H9 (cell line): Measurements from ENCODE around the gene SMARCC2. TPM values are rescaled to one million over a fixed set of nuclear protein-coding genes. Genes with fewer than 3 reads are reported as not detected.

Experiments
- DNase-seq: peaks from one replicate; pipeline ENCODE4 v3.0.0-alpha.2; 2017
- H2AFZ ChIP-seq: one replicate; pipeline ENCODE4 v1.6.1; 2013; ENCODE audit warnings: mild to moderate bottlenecking, low read length, control low read depth, moderate library complexity
- H2AK5ac ChIP-seq: 2 replicates; pipeline ENCODE4 v1.6.1; 2013; ENCODE audit warnings: low read length, control low read depth, mixed read lengths; ENCODE audit not compliant: insufficient read length
- H2BK120ac ChIP-seq: one replicate; pipeline ENCODE4 v1.6.1; 2013; ENCODE audit warnings: low read depth, mild to moderate bottlenecking, low read length, control low read depth, inconsistent platforms; ENCODE audit not compliant: poor library complexity, severe bottlenecking
- H2BK12ac ChIP-seq: 2 replicates; pipeline ENCODE4 v1.6.1; 2013; ENCODE audit warnings: low read length, control low read depth, mixed read lengths, low read depth; ENCODE audit not compliant: insufficient read length
- H2BK15ac ChIP-seq: 2 replicates; pipeline ENCODE4 v1.6.1; 2013; ENCODE audit warnings: low read depth, low read length, control low read depth
- H2BK20ac ChIP-seq: one replicate; pipeline ENCODE4 v1.6.1; 2013; ENCODE audit warnings: low read depth, mild to moderate bottlenecking, low read length, control low read depth, inconsistent platforms; ENCODE audit not compliant: poor library complexity, severe bottlenecking
- H2BK5ac ChIP-seq: 2 replicates; pipeline ENCODE4 v1.6.1; 2013; ENCODE audit warnings: low read length, control low read depth, mixed read lengths; ENCODE audit not compliant: insufficient read length
- H3K14ac ChIP-seq: 2 replicates; pipeline ENCODE4 v1.6.1; 2013; ENCODE audit warnings: low read length, control low read depth; ENCODE audit not compliant: insufficient read depth
- H3K18ac ChIP-seq: 2 replicates; pipeline ENCODE4 v1.6.1; 2013; ENCODE audit warnings: low read depth, mild to moderate bottlenecking, mixed read lengths, low read length, control low read depth; ENCODE audit not compliant: insufficient read length
- H3K23ac ChIP-seq: 2 replicates; pipeline ENCODE4 v1.6.1; 2013; ENCODE audit warnings: low read length, control low read depth, mixed read lengths, low read depth; ENCODE audit not compliant: insufficient read length
- H3K23me2 ChIP-seq: 2 replicates; pipeline ENCODE4 v1.6.1; 2013; ENCODE audit warnings: low read depth, mild to moderate bottlenecking, mixed read lengths, low read length, control low read depth; ENCODE audit not compliant: insufficient read length, poor library complexity, severe bottlenecking
- H3K27ac ChIP-seq: 2 replicates; pipeline ENCODE4 v1.5.1; 2013; ENCODE audit warnings: low read length, control low read depth, mixed read lengths, low read depth; ENCODE audit not compliant: insufficient read length
- H3K27me3 ChIP-seq: 2 replicates; pipeline ENCODE4 v1.6.1; 2013; ENCODE audit warnings: low read length, control low read depth, inconsistent platforms; ENCODE audit not compliant: insufficient read depth
- H3K4ac ChIP-seq: 2 replicates; pipeline ENCODE4 v1.6.1; 2013; ENCODE audit warnings: low read depth, mild to moderate bottlenecking, control low read depth, inconsistent platforms, low read length, moderate library complexity
- H3K4me1 ChIP-seq: 2 replicates; pipeline ENCODE4 v1.6.1; 2013; ENCODE audit warnings: low read length, control low read depth, inconsistent platforms; ENCODE audit not compliant: insufficient read depth
- H3K4me2 ChIP-seq: 2 replicates; pipeline ENCODE4 v1.6.1; 2013; ENCODE audit warnings: low read length, control low read depth, mixed read lengths; ENCODE audit not compliant: insufficient read length, insufficient read depth
- H3K56ac ChIP-seq: 2 replicates; pipeline ENCODE4 v1.6.1; 2013; ENCODE audit warnings: low read depth, mild to moderate bottlenecking, mixed read lengths, low read length, control low read depth; ENCODE audit not compliant: insufficient read length
- H3K79me1 ChIP-seq: 2 replicates; pipeline ENCODE4 v1.6.1; 2013; ENCODE audit warnings: low read depth, mild to moderate bottlenecking, moderate library complexity, low read length, control low read depth, inconsistent platforms; ENCODE audit not compliant: insufficient read depth, poor library complexity, severe bottlenecking
- H3K79me2 ChIP-seq: 2 replicates; pipeline ENCODE4 v1.6.1; 2013; ENCODE audit warnings: low read length, control low read depth, inconsistent platforms; ENCODE audit not compliant: insufficient read depth
- H3K9ac ChIP-seq: 2 replicates; pipeline ENCODE4 v1.6.1; 2013; ENCODE audit warnings: low read length, control low read depth, mixed read lengths; ENCODE audit not compliant: insufficient read length; ENCODE audit errors: extremely low read depth
- H3K9me3 ChIP-seq: one replicate; pipeline ENCODE4 v1.6.1; 2013; ENCODE audit warnings: low read depth, low read length, inconsistent platforms; ENCODE audit not compliant: control insufficient read depth
- H3T11ph ChIP-seq: one replicate; pipeline ENCODE4 v1.6.1; 2013; ENCODE audit warnings: mild to moderate bottlenecking, low read length, control low read depth, inconsistent platforms
- H4K20me1 ChIP-seq: one replicate; pipeline ENCODE4 v1.6.1; 2013; ENCODE audit not compliant: control insufficient read depth, insufficient read length, insufficient read depth
- H4K5ac ChIP-seq: 2 replicates; pipeline ENCODE4 v1.6.1; 2013; ENCODE audit warnings: low read depth, mild to moderate bottlenecking, mixed read lengths, low read length, control low read depth; ENCODE audit not compliant: insufficient read length
- H4K8ac ChIP-seq: replicated peaks from 2 replicates; pipeline ENCODE4 v1.6.1; 2013; ENCODE audit warnings: low read length, control low read depth, mixed read lengths, low read depth; ENCODE audit not compliant: insufficient read length
- H4K91ac ChIP-seq: 2 replicates; pipeline ENCODE4 v1.6.1; 2013; ENCODE audit warnings: low read depth, mild to moderate bottlenecking, moderate library complexity, mixed read lengths, low read length, control low read depth; ENCODE audit not compliant: insufficient read length
- H3K27ac Mint-ChIP-seq, 3 experiments: 2 replicates in 2 of 3; 3 replicates in 1 of 3; pipeline ENCODE4 v1.8.0; 2020 to 2021; ENCODE audit warnings: mixed read lengths in 3 of 3, mild to moderate bottlenecking in 1 of 3, moderate library complexity in 1 of 3
- H3K27me3 Mint-ChIP-seq: 2 replicates; pipeline ENCODE4 v1.8.0; 2021; ENCODE audit warnings: low read depth, mild to moderate bottlenecking, moderate library complexity, mixed read lengths
- H3K36me3 Mint-ChIP-seq, 3 experiments: 2 replicates in 2 of 3; 3 replicates in 1 of 3; pipeline ENCODE4 v1.8.0; 2020 to 2021; ENCODE audit warnings: low read depth in 3 of 3, mixed read lengths in 3 of 3; ENCODE audit not compliant: insufficient read depth in 1 of 3
- H3K4me1 Mint-ChIP-seq, 2 experiments: 2 replicates each; pipeline ENCODE4 v1.8.0; 2020; ENCODE audit warnings: mixed read lengths in 2 of 2
- H3K4me3 Mint-ChIP-seq, 2 experiments: 2 replicates in 1 of 2; 3 replicates in 1 of 2; pipeline ENCODE4 v1.8.0; 2020 to 2021; ENCODE audit warnings: mild to moderate bottlenecking in 2 of 2, mixed read lengths in 2 of 2, moderate library complexity in 1 of 2
- H3K9me3 Mint-ChIP-seq, 2 experiments: 2 replicates in 1 of 2; 3 replicates in 1 of 2; pipeline ENCODE4 v1.8.0; 2020; ENCODE audit warnings: mild to moderate bottlenecking in 2 of 2, mixed read lengths in 2 of 2, moderate library complexity in 1 of 2
- WGBS: extraction: QIAGEN DNeasy Blood & Tissue Kit; methylation state at CpG from one replicate; pipeline ENCODE4 v1.1.7; 2013; ENCODE audit warnings: missing lambda C conversion rate, low lambda C conversion rate, mixed read lengths; ENCODE audit not compliant: insufficient read length; ENCODE audit errors: extremely low coverage; 5-methylcytosine and 5-hydroxymethylcytosine counted together
- total RNA-seq: library from RNA; stranded (reverse); gene quantifications from 2 replicates; pipeline ENCODE4 v1.2.1, GENCODE V29; 2021
- TF ChIP-seq, protein P1 (sequence below): fragments of 200-600 bp; sonication (generic); conservative IDR thresholded peaks from 3 replicates; pipeline ENCODE4 v1.8.0; 2021; ENCODE audit warnings: antibody characterized with exemption, mild to moderate bottlenecking

The SMARCC2 gene
- total RNA-seq, 1 experiment from 2014 or later, result 86.9 TPM

DNA sequence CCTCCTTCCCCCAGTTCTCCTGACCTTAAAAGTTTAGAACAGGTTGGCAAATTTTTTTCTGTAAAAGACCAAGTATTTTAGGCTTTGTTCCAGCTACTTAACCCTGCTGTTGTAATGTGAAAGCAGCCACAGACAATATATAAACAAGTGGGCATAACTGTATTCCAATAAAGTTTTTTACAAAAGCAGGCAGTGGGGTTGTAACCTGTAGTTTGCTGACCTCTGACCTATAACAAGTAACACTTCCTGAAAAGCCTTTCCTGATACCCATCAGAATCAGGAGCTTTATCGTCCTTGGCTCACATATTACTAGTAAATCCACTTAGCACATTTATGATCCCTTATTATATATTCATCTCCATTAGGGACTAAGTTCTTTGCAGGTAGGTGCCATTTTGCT, 13.1 kb upstream of the SMARCC2 start:
- Histone ChIP-seq H3K23me2 (no peaks in the 10 kb centered on the region), H3K9me3 (no peaks in the 10 kb centered on the region), H3K56ac (no peak overlapping the region), H3K27ac (no peak overlapping the region), H4K20me1 (no peaks in the 10 kb centered on the region), H4K8ac (no peak overlapping the region), H3K4me1 (no peaks in the 10 kb centered on the region), H3K4ac (no peak overlapping the region), H2BK5ac (no peak overlapping the region), H3K23ac (no peak overlapping the region), H2AK5ac (no peak overlapping the region), H3T11ph (no peak overlapping the region), H3K18ac (no peak overlapping the region), H3K4me2 (no peak overlapping the region), H3K9ac (no peak overlapping the region), H2BK120ac (no peak overlapping the region), H4K91ac (no peak overlapping the region), H3K79me2 (no peaks in the 10 kb centered on the region), H3K14ac (no peak overlapping the region), H2BK12ac (no peak overlapping the region), H2BK20ac (no peak overlapping the region), H3K79me1 (no peaks in the 10 kb centered on the region), H2AFZ (no peak overlapping the region), H2BK15ac (no peak overlapping the region), H3K27me3 (no peaks in the 10 kb centered on the region), H4K5ac (no peak overlapping the region)
- DNase-seq, result no peak
- no CpG with 5 or more reads among the region's 1 CpG for WGBS
- no peaks in the 10 kb centered on the region for H3K27me3 Mint-ChIP-seq
- TF ChIP-seq, protein P1, sequence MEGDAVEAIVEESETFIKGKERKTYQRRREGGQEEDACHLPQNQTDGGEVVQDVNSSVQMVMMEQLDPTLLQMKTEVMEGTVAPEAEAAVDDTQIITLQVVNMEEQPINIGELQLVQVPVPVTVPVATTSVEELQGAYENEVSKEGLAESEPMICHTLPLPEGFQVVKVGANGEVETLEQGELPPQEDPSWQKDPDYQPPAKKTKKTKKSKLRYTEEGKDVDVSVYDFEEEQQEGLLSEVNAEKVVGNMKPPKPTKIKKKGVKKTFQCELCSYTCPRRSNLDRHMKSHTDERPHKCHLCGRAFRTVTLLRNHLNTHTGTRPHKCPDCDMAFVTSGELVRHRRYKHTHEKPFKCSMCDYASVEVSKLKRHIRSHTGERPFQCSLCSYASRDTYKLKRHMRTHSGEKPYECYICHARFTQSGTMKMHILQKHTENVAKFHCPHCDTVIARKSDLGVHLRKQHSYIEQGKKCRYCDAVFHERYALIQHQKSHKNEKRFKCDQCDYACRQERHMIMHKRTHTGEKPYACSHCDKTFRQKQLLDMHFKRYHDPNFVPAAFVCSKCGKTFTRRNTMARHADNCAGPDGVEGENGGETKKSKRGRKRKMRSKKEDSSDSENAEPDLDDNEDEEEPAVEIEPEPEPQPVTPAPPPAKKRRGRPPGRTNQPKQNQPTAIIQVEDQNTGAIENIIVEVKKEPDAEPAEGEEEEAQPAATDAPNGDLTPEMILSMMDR, result no peak
- peaks cover 5 to 10% of the 10 kb centered on the region in 2 experiments for H3K4me1 Mint-ChIP-seq
- no peak overlapping the region for H3K4me3 Mint-ChIP-seq
- peaks cover 12 to 35% (median 25%) of the 10 kb centered on the region in 3 experiments; a peak in 6 of 7 replicates for H3K36me3 Mint-ChIP-seq
- H3K9me3 Mint-ChIP-seq, result no peaks in the 10 kb centered on the region
- no peak overlapping the region; a peak in 1 of 7 replicates for H3K27ac Mint-ChIP-seq
